K562 (cell line): Measurements from ENCODE around the gene KIF26B. TPM values are rescaled to one million over a fixed set of nuclear protein-coding genes. Genes with fewer than 3 reads are reported as not detected.

Source experiments
- ATAC-seq: fragments of 200-7000 bp; cut with Tn5 transposase; 3 replicates; pipeline ENCODE4 v1.9.1; 2020; ENCODE audit warnings: moderate library complexity
- BruUV-seq: library from RNA; stranded (reverse); fragments of 400-500 nt; replicated peaks from 2 replicates; lab custom pipeline; 2021; lab: Mats Ljungman, UMichigan
- CTCF ChIA-PET: fragments of 300-600 bp; formaldehyde crosslinking; extraction: SDS; loops from one replicate; lab custom pipeline; 2021; ENCODE audit warnings: low intra/inter-chr PET ratio; lab: Yijun Ruan, JAX
- POLR2A ChIA-PET: fragments of 300-600, 350-650 bp; sonication (Branson Sonifier 250); formaldehyde crosslinking; extraction: SDS; loops from one replicate; lab custom pipeline; 2021; ENCODE audit warnings: antibody characterized with exemption, inconsistent platforms; lab: Yijun Ruan, JAX
- DNase-seq, 4 experiments: peaks; one replicate each; pipeline versions ENCODE4 v3.0.0 to v3.0.0-alpha.2; 2011 to 2018; ENCODE audit warnings: low spot score in 3 of 4, mixed read lengths in 3 of 4; ENCODE audit errors: extremely low read depth in 1 of 4
- FAIRE-seq: peaks from 2 replicates; lab custom pipeline; 2011; peaks lifted over from hg19 to GRCh38; lab: Jason Lieb, UNC
- H2AFZ ChIP-seq: 2 replicates; pipeline ENCODE4 v1.6.0; 2011; ENCODE audit warnings: low read depth, low read length, control low read depth, inconsistent platforms
- H3K27ac ChIP-seq: fragments of 200-600 bp; 3 replicates; pipeline ENCODE4 v1.8.0; 2011; ENCODE audit warnings: low read depth, mild to moderate bottlenecking, control low read depth, inconsistent platforms, low read length, moderate library complexity, mixed read lengths; ENCODE audit errors: extremely low read depth
- H3K27me3 ChIP-seq, 2 experiments: fragments of 300-600 bp in 1 of 2; 2 replicates in 1 of 2; 3 replicates in 1 of 2; pipeline versions ENCODE4 v1.6.0 to v1.8.0; 2011; ENCODE audit warnings: inconsistent platforms in 2 of 2, low read length in 2 of 2, mild to moderate bottlenecking in 1 of 2, mixed read lengths in 1 of 2, moderate library complexity in 1 of 2; ENCODE audit not compliant: control insufficient read depth in 2 of 2, insufficient read depth in 2 of 2
- H3K36me3 ChIP-seq: fragments of 300-600 bp; 3 replicates; pipeline ENCODE4 v1.8.0; 2011; ENCODE audit warnings: mild to moderate bottlenecking, low read length, inconsistent platforms; ENCODE audit not compliant: control insufficient read depth, insufficient read depth
- H3K4me1 ChIP-seq, 2 experiments: fragments of 200-600 bp in 1 of 2; replicated peaks in 1 of 2; 2 replicates in 1 of 2; 3 replicates in 1 of 2; pipeline versions ENCODE4 v1.5.1 to v1.8.0; 2011; ENCODE audit warnings: inconsistent platforms in 2 of 2, low read length in 2 of 2, mild to moderate bottlenecking in 1 of 2, mixed read lengths in 1 of 2, moderate library complexity in 1 of 2; ENCODE audit not compliant: control insufficient read depth in 2 of 2, insufficient read depth in 2 of 2
- H3K4me2 ChIP-seq: 2 replicates; pipeline ENCODE4 v1.6.1; 2011; ENCODE audit warnings: low read length, control low read depth, inconsistent platforms, mixed read lengths; ENCODE audit not compliant: insufficient read depth
- H3K4me3 ChIP-seq: fragments of 200-600 bp; sonication (generic), shearing (Covaris generic); 2 replicates; pipeline ENCODE4 v1.5.1; 2016; ENCODE audit warnings: control low read depth, inconsistent platforms
- H3K79me2 ChIP-seq: fragments of 200-600 bp; 3 replicates; pipeline ENCODE4 v1.8.0; 2011; ENCODE audit warnings: low read length, inconsistent platforms; ENCODE audit not compliant: control insufficient read depth, insufficient read depth
- H3K9ac ChIP-seq, 2 experiments: 2 replicates each; pipeline versions ENCODE4 v1.6.0 to v1.6.1; 2011; ENCODE audit warnings: low read depth in 2 of 2, low read length in 2 of 2, control low read depth in 1 of 2, inconsistent platforms in 1 of 2, mild to moderate bottlenecking in 1 of 2, mixed read lengths in 1 of 2; ENCODE audit not compliant: insufficient read depth in 1 of 2
- H3K9me1 ChIP-seq: one replicate; pipeline ENCODE4 v1.6.0; 2011; ENCODE audit warnings: inconsistent platforms, mild to moderate bottlenecking, low read length, moderate library complexity; ENCODE audit not compliant: control insufficient read depth, insufficient read depth
- H3K9me3 ChIP-seq: replicated peaks from 2 replicates; pipeline ENCODE4 v1.5.1; 2011; ENCODE audit warnings: low read depth, low read length, inconsistent platforms; ENCODE audit not compliant: control insufficient read depth, insufficient read depth
- H4K20me1 ChIP-seq: replicated peaks from 2 replicates; pipeline ENCODE4 v1.6.1; 2011; ENCODE audit warnings: low read length, inconsistent platforms, mixed read lengths; ENCODE audit not compliant: control insufficient read depth, insufficient read depth
- ATF1 ChIP-seq, 2 experiments: fragments of 450-650 bp in 1 of 2; IDR thresholded peaks; 2 replicates each; pipeline ENCODE4 v1.6.1; 2016; ENCODE audit warnings: missing compliant biosample characterization in 1 of 2, missing genetic modification characterization in 1 of 2
- ATF7 ChIP-seq: fragments of 450-650 bp; IDR thresholded peaks from 2 replicates; pipeline ENCODE4 v1.7.1; 2014; ENCODE audit warnings: mild to moderate bottlenecking, moderate library complexity
- CHD2 ChIP-seq: IDR thresholded peaks from 2 replicates; pipeline ENCODE4 v1.6.1; 2011; ENCODE audit warnings: low read depth, low read length
- EGR1 ChIP-seq: fragments of 450-650 bp; conservative IDR thresholded peaks from 2 replicates; pipeline ENCODE4 v1.6.1; 2017; ENCODE audit warnings: mild to moderate bottlenecking
- HMG20A ChIP-seq: fragments of 450-650 bp; formaldehyde crosslinking; conservative IDR thresholded peaks from 2 replicates; pipeline ENCODE4 v1.4.0; 2020; ENCODE audit warnings: mild to moderate bottlenecking, mixed read lengths
- MAFF ChIP-seq: IDR thresholded peaks from 2 replicates; pipeline ENCODE4 v1.6.1; 2012; ENCODE audit warnings: low read length, improper control_type of control experiment
- MLLT1 ChIP-seq, 2 experiments: fragments of 450-650 bp; IDR thresholded peaks; 2 replicates each; pipeline ENCODE4 v1.6.1; 2016
- MYBL2 ChIP-seq, 2 experiments: fragments of 450-650 bp in 1 of 2; sonication (generic) in 1 of 2; formaldehyde crosslinking in 1 of 2; IDR thresholded peaks; 2 replicates each; pipeline versions ENCODE4 v1.6.1 to v1.8.1; 2017 to 2022; ENCODE audit warnings: borderline replicate concordance in 1 of 2, inconsistent platforms in 1 of 2, low read depth in 1 of 2, mild to moderate bottlenecking in 1 of 2, missing genetic modification reagents in 1 of 2, moderate library complexity in 1 of 2
- NCOA2 ChIP-seq, 2 experiments: fragments of 450-650 bp; IDR thresholded peaks; 2 replicates each; pipeline ENCODE4 v1.6.1; 2018; ENCODE audit warnings: mild to moderate bottlenecking in 2 of 2, moderate library complexity in 1 of 2; ENCODE audit not compliant: partially characterized antibody in 2 of 2
- NFRKB ChIP-seq: fragments of 450-650 bp; IDR thresholded peaks from 2 replicates; pipeline ENCODE4 v1.6.1; 2016; ENCODE audit warnings: low read depth
- whole genome bisulfite sequencing: fragments of 100-300 bp; shearing (Covaris generic); methylation state at CpG from one replicate; pipeline ENCODE4 v1.1.6; 2016; ENCODE audit warnings: low coverage, mixed read lengths; ENCODE audit not compliant: insufficient coverage; ENCODE audit errors: missing lambda C conversion rate; 5-methylcytosine and 5-hydroxymethylcytosine counted together
- in situ Hi-C: fragments of 300-500 bp; cut with MboI; formaldehyde crosslinking; loops from 4 replicates; pipeline ENCODE4 v1.15.0; 2018; ENCODE audit warnings: inconsistent platforms, mixed read lengths
- intact Hi-C: fragments of 100-400 bp; cut with micrococcal nuclease; formaldehyde crosslinking; loops from 2 replicates; pipeline ENCODE4 v1.14.2; 2022
- polyA plus RNA-seq, 8 experiments: library from polyadenylated mRNA; depleted of rRNA in 4 of 8; stranded (reverse) in 5 of 8; unstranded in 3 of 8; fragments of >200 nt; fragmentation: Nextera tagmentation in 2 of 8; fragmentation: Illumina TruSeq in 1 of 8; extraction: Ambion mirVana in 2 of 8; extraction: Trizol in 1 of 8; gene quantifications; 2 replicates each; pipeline versions ENCODE4 v1.2.1 to v1.2.3, GENCODE V29; 2011 to 2014; ENCODE audit warnings: inconsistent platforms in 1 of 8, missing spikeins in 1 of 8
- total RNA-seq, 7 experiments: library from RNA; depleted of rRNA in 6 of 7; stranded (reverse); fragments of >200 nt in 6 of 7; fragmentation: Illumina TruSeq in 2 of 7; extraction: Trizol in 2 of 7; gene quantifications; 2 replicates each; pipeline versions ENCODE4 v1.2.1 to v1.2.3, GENCODE V29; 2011 to 2021; ENCODE audit warnings: low replicate concordance in 1 of 7

The KIF26B gene
- total and polyA plus RNA-seq, 9 of the 15 experiments (the other 6 are each of a cell fraction or from before 2014, with no cell fraction given): 0.02 to 0.08 (median 0.03) TPM; not detected in 6

DNA sequence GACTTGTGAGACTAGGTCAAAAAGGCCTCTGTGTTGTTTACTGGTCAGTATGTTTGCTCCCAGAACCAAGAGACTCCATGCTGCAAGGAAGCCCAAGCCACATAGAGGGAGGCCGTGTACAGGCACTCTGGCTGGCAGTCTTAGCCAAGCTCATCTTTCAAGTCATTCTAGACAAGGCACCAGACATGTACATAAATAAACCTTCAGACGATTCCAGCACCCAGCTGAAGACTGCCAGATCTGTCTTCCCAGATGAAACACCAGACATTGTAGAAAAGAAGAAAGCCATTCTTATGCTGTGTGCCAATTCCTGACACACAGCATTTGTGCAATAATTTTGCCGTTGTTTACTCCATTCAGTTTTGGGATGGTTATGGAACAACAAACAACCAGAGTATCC, 595.5 kb downstream of the KIF26B start:
- no peak for FAIRE-seq
- no peaks in the 10 kb centered on the region for H3K27me3 ChIP-seq
- no peaks in the 10 kb centered on the region for H3K9me1 ChIP-seq
- H3K9ac ChIP-seq: no peak overlapping the region
- CTCF ChIA-PET: no interaction called here
- no peak for ATAC-seq
- no peak overlapping the region for H2AFZ ChIP-seq
- H3K36me3 ChIP-seq: peaks cover 57% of the 10 kb centered on the region; the same call in 2 of the 3 replicates
- H4K20me1 ChIP-seq: no peaks in the 10 kb centered on the region
- no peaks in the 10 kb centered on the region for H3K4me1 ChIP-seq
- whole genome bisulfite sequencing: 86% methylated on average over 3 of the region's 3 CpGs
- DNase-seq: no peak
- intact Hi-C loops (no loop called here), in situ Hi-C loops (no loop called here)
- no peak for TF ChIP-seq ATF1 (CRISPR knock-in tag; IDR thresholded peaks at IDR 0.05)
- TF ChIP-seq ATF1 (tag; IDR thresholded peaks at IDR 0.05): no peak
- no peak for TF ChIP-seq ATF7
- no peak for TF ChIP-seq EGR1
- no peak for TF ChIP-seq MYBL2 (IDR thresholded peaks at IDR 0.05; ENCODE audit: low read depth)
- no peak for TF ChIP-seq MYBL2 (CRISPR knock-in tag; IDR thresholded peaks at IDR 0.05; ENCODE audit: borderline replicate concordance)
- TF ChIP-seq HMG20A (CRISPR knock-in tag): no peak
- no peak for TF ChIP-seq NFRKB
- TF ChIP-seq NCOA2 (IDR thresholded peaks at IDR 0.05; ENCODE audit: partially characterized antibody in 2 of 2): no peak
- TF ChIP-seq CHD2: no peak
- no peak for TF ChIP-seq MAFF
- TF ChIP-seq MLLT1 (IDR thresholded peaks at IDR 0.05): no peak
- BruUV-seq: no TSS peak
- H3K27ac ChIP-seq: no peak overlapping the region
- H3K4me3 ChIP-seq: no peak overlapping the region
- POLR2A ChIA-PET: interaction anchor here (0.7 to 0.9 kb wide), 3 partner anchors 10 to 262 kb away, joined by 3 read pairs; no protein-coding TSS in a partner anchor
- no peak overlapping the region for H3K4me2 ChIP-seq
- no peaks in the 10 kb centered on the region for H3K9me3 ChIP-seq
- H3K79me2 ChIP-seq: no peaks in the 10 kb centered on the region
